Heart right ventricle (tissue), 16 donors: ENCODE measurements around the gene HTR6. TPM values are rescaled to one million over a fixed set of nuclear protein-coding genes. Genes with fewer than 3 reads are reported as not detected.
"Not testable (repeated sequence)": the region's sequence is repeated elsewhere in the genome, so short reads cannot be mapped to it uniquely, and the experiment has no call there.

Experiments
- ATAC-seq, 8 donors: fragments of 200-7000 bp; cut with Tn5 transposase; one replicate each; pipeline ENCODE4 v1.9.1; 2020; ENCODE audit warnings: mild to moderate bottlenecking in 8 of 8, moderate library complexity in 8 of 8, moderate number of reproducible peaks in 1 of 8
- DNase-seq, 2 donors: peaks; one replicate each; pipeline ENCODE4 v3.0.0-alpha.2; 2020
- H3K27ac ChIP-seq, 10 donors: fragments of 200-600 bp; sonication (generic) in 2 of 10; one replicate each; pipeline versions ENCODE4 v1.5.0 to v1.8.0; 2020 to 2022; ENCODE audit warnings: mild to moderate bottlenecking in 3 of 10
- H3K27me3 ChIP-seq, 7 donors: fragments of 200-600 bp; one replicate each; pipeline ENCODE4 v1.8.0; 2021 to 2022; ENCODE audit warnings: mild to moderate bottlenecking in 2 of 7
- H3K36me3 ChIP-seq, 9 donors: fragments of 200-600 bp; sonication (generic) in 1 of 9; one replicate each; pipeline versions ENCODE4 v1.5.0 to v1.8.0; 2020 to 2022; ENCODE audit warnings: mild to moderate bottlenecking in 2 of 9
- H3K4me1 ChIP-seq, 9 donors: fragments of 200-600 bp; sonication (generic) in 1 of 9; one replicate each; pipeline versions ENCODE4 v1.5.0 to v1.8.0; 2020 to 2022; ENCODE audit warnings: mild to moderate bottlenecking in 4 of 9
- H3K4me3 ChIP-seq, 10 donors: fragments of 200-600 bp; sonication (generic) in 2 of 10; one replicate each; pipeline versions ENCODE4 v1.5.0 to v1.8.0; 2020 to 2022; ENCODE audit warnings: mild to moderate bottlenecking in 7 of 10, moderate library complexity in 2 of 10
- H3K9me3 ChIP-seq, 11 donors: fragments of 200-600 bp in 10 of 11; sonication (generic) in 2 of 11; one replicate each; pipeline versions ENCODE4 v1.5.0 to v1.8.0; 2013 to 2022; ENCODE audit warnings: mild to moderate bottlenecking in 2 of 11, control low read depth in 1 of 11, moderate library complexity in 1 of 11
- CTCF ChIP-seq, 9 donors: fragments of 200-600 bp; sonication (generic) in 2 of 9; IDR thresholded peaks; one replicate each; pipeline versions ENCODE4 v1.5.0 to v1.8.0; 2021 to 2022; ENCODE audit warnings: antibody characterized with exemption in 9 of 9, mild to moderate bottlenecking in 5 of 9, moderate library complexity in 1 of 9
- WGBS, 2 donors: extraction: QIAGEN DNeasy Blood & Tissue Kit; methylation state at CpG; one replicate each; pipeline ENCODE4 v1.1.7; 2013; ENCODE audit warnings: inconsistent platforms in 1 of 2; 5-methylcytosine and 5-hydroxymethylcytosine counted together
- intact Hi-C, 10 donors: fragments of 100-400 bp; cut with DNase I; formaldehyde crosslinking; loops; one replicate each; pipeline versions ENCODE4 v1.11.1 to v1.14.2; 2022
- polyA plus RNA-seq, 2 donors: library from polyadenylated mRNA; stranded (reverse); fragments of 200-250 nt; gene quantifications; one replicate each; pipeline ENCODE4 v1.2.3, GENCODE V29; 2013
- total RNA-seq, 10 donors: library from RNA; stranded (reverse); fragmentation: NEBNext Ultra II Directional in 3 of 10; extraction: Animal tissue kit (Norgen Biotek cat#: 25700) in 3 of 10; gene quantifications; one replicate each; pipeline versions ENCODE4 v1.2.1 to v1.2.4, GENCODE V29; 2021 to 2023
- donor health status: Arrhythmogenic right ventricular cardiomyopathy.
- donor health status: ischemic (EF 13 %, LVEDD 7.1; RV severe dilation, severe dysfunction).
- donor health status: healthy with polysubstance abuse.
- donor health status: DM: no; HTN: yes; CAD: no.
- donor health status: DM: no; HTN: no; CAD: no.
- donor health status: ischemic (EF 25% LVEDD 6.9; RV normal size, moderate dysfunction).
- donor health status: ischemic (EF 25% LVEDD 5.7; RV mildly dilated, moderate dysfunction).
- donor health status: healthy.
- donor health status: DM: yes; HTN: yes; CAD: no.
- donor health status: Ischemic cardiomyopathy.
- donor health status: ischemic (EF 35%, LVEDD 5.7; RV mildly dilated, moderate dysfunction).
- donor health status: nonischemic (EF 11% LVEDD 7.7; RV severe dilation, severe dysfunction).
- donor health status: DM: yes; HTN: yes; CAD: no.
- donor health status: PGD.
- donor health status: ischemic (EF 29% LVEDD 5.4; RV normal size, mild dysfunction).
- donor health status: nonischemic (EF 23%, LVEDD 6.1; RV moderate dilation, normal function).

The HTR6 gene
- total and polyA plus RNA-seq, 12 donors: not detected

GRCh38 chr1:19629357-19629756, 35.3 kb upstream of the HTR6 start:
- ATAC-seq (no peak), DNase-seq (no peak)
- Histone ChIP-seq H3K4me3 (no peak overlapping the region), H3K27me3 (no peaks in the 10 kb centered on the region), H3K9me3 (no peaks in the 10 kb centered on the region), H3K4me1 (peaks cover 0 to 19% (median 7%) of the 10 kb centered on the region in 9 donors), H3K36me3 (peaks cover 0 to 54% (median 25%) of the 10 kb centered on the region in 9 donors), H3K27ac (no peak overlapping the region)
- WGBS, 2 donors: 81 to 85% methylated on average over 4 of the region's 4 CpGs
- TF ChIP-seq CTCF (IDR thresholded peaks at IDR 0.05): no peak
- intact Hi-C loops: no loop called here

- H3K9me3 ChIP-seq, H3K27ac ChIP-seq, DNase-seq, H3K27me3 ChIP-seq, ATAC-seq, H3K4me3 ChIP-seq, intact Hi-C loops: not testable (repeated sequence)
- 93 to 97% methylated on average over 1 of the region's 1 CpG for WGBS, 2 donors
- peaks cover 0 to 45% (median 19%) of the 10 kb centered on the region in 9 donors for H3K36me3 ChIP-seq
- H3K4me1 ChIP-seq: peaks cover 0 to 19% (median 7%) of the 10 kb centered on the region in 9 donors
Measured at GRCh38 chr1:19630192-19630591, 34.5 kb upstream of the HTR6 start.

- ATAC-seq (no peak), DNase-seq (no peak)
- no peak for TF ChIP-seq CTCF (IDR thresholded peaks at IDR 0.05)
- Histone ChIP-seq H3K4me1 (peaks cover 0 to 16% (median 6%) of the 10 kb centered on the region in 9 donors), H3K27me3 (no peaks in the 10 kb centered on the region), H3K4me3 (no peak overlapping the region), H3K27ac (no peak overlapping the region), H3K9me3 (no peaks in the 10 kb centered on the region), H3K36me3 (peaks cover 0 to 39% (median 17%) of the 10 kb centered on the region in 9 donors)
- intact Hi-C loops: no loop called here
- WGBS, 2 donors: 87 to 92% methylated on average over 6 of the region's 6 CpGs
Measured at GRCh38 chr1:19630720-19631395, 33.8 kb upstream of the HTR6 start.

GRCh38 chr1:19632211-19632610, 32.5 kb upstream of the HTR6 start:
- 90 to 96% methylated on average over 2 of the region's 2 CpGs for WGBS, 2 donors
- intact Hi-C loops: no loop called here
- TF ChIP-seq CTCF (IDR thresholded peaks at IDR 0.05): no peak

GRCh38 chr1:19633106-19633505, 31.6 kb upstream of the HTR6 start:
- DNase-seq (no peak), ATAC-seq (no peak)
- intact Hi-C loops: no loop called here
- no peak for TF ChIP-seq CTCF (IDR thresholded peaks at IDR 0.05)
- Histone ChIP-seq H3K4me3 (no peak overlapping the region), H3K36me3 (peaks cover 0 to 17% (median 6%) of the 10 kb centered on the region in 9 donors), H3K27ac (no peak overlapping the region), H3K27me3 (no peaks in the 10 kb centered on the region), H3K4me1 (peaks cover 0 to 13% (median 4%) of the 10 kb centered on the region in 9 donors), H3K9me3 (no peaks in the 10 kb centered on the region)
- WGBS, 2 donors: 85 to 92% methylated on average over 2 of the region's 2 CpGs

More at GRCh38 chr1:19632211-19632610, 32.5 kb upstream of the HTR6 start:
- peaks cover 0 to 13% (median 4%) of the 10 kb centered on the region in 9 donors for H3K4me1 ChIP-seq
- peaks cover 0 to 25% (median 9%) of the 10 kb centered on the region in 9 donors for H3K36me3 ChIP-seq
- no peak overlapping the region for H3K4me3 ChIP-seq
- DNase-seq (no peak), ATAC-seq (no peak)
- H3K27me3 ChIP-seq: no peaks in the 10 kb centered on the region
- H3K27ac ChIP-seq: no peak overlapping the region
- H3K9me3 ChIP-seq: no peaks in the 10 kb centered on the region

GRCh38 chr1:19635064-19635463, 29.6 kb upstream of the HTR6 start:
- H3K36me3 ChIP-seq, H3K4me1 ChIP-seq, H3K27ac ChIP-seq, H3K9me3 ChIP-seq, ATAC-seq, H3K27me3 ChIP-seq, DNase-seq, H3K4me3 ChIP-seq, intact Hi-C loops: not testable (repeated sequence)
- WGBS, 2 donors: 95 to 99% methylated on average over 9 of the region's 9 CpGs
